H1 (cell line): ENCODE measurements around the gene ZNF23. TPM values are rescaled to one million over a fixed set of nuclear protein-coding genes. Genes with fewer than 3 reads are reported as not detected.

Experiments
- BACH1 ChIP-seq: IDR thresholded peaks from 2 replicates; pipeline ENCODE4 v1.6.1; 2012; ENCODE audit warnings: low read length, improper control_type of control experiment
- CHD1 ChIP-seq: IDR thresholded peaks from 2 replicates; pipeline ENCODE4 v1.6.1; 2012; ENCODE audit warnings: low read depth, low read length, improper control_type of control experiment
- CHD2 ChIP-seq: IDR thresholded peaks from 2 replicates; pipeline ENCODE4 v1.6.1; 2012; ENCODE audit warnings: low read length, improper control_type of control experiment
- EGR1 ChIP-seq: IDR thresholded peaks from 2 replicates; pipeline ENCODE4 v1.6.1; 2011; ENCODE audit warnings: low read depth, low read length, borderline replicate concordance
- GTF2F1 ChIP-seq: IDR thresholded peaks from 2 replicates; pipeline ENCODE4 v1.6.1; 2012; ENCODE audit warnings: low read depth, low read length, improper control_type of control experiment, borderline replicate concordance
- HDAC2 ChIP-seq, 2 experiments: fragments of 300-600 bp in 1 of 2; sonication (generic) in 1 of 2; IDR thresholded peaks; 2 replicates each; pipeline ENCODE4 v1.6.1; 2011 to 2012; ENCODE audit warnings: low read depth in 2 of 2, low read length in 2 of 2, mild to moderate bottlenecking in 2 of 2, moderate library complexity in 2 of 2, borderline replicate concordance in 1 of 2, inconsistent platforms in 1 of 2
- HDAC6 ChIP-seq: IDR thresholded peaks from one replicate; pipeline ENCODE4 v1.7.1; 2012; ENCODE audit warnings: low read depth, mild to moderate bottlenecking, inconsistent platforms, low read length, moderate library complexity
- JUND ChIP-seq: IDR thresholded peaks from 2 replicates; pipeline ENCODE4 v1.6.1; 2011; ENCODE audit warnings: mild to moderate bottlenecking, improper control_type of control experiment, low read length
- NRF1 ChIP-seq: IDR thresholded peaks from 2 replicates; pipeline ENCODE4 v1.6.1; 2011; ENCODE audit warnings: mild to moderate bottlenecking, low read depth, low read length, improper control_type of control experiment
- RBBP5 ChIP-seq: IDR thresholded peaks from 2 replicates; pipeline ENCODE4 v1.7.1; 2012; ENCODE audit warnings: low read depth, mild to moderate bottlenecking, inconsistent platforms, low read length, moderate library complexity, borderline replicate concordance
- RNF2 ChIP-seq: fragments of 200-900, 300-1000 bp; sonication (generic); IDR thresholded peaks from 2 replicates; pipeline ENCODE4 v1.7.1; 2016; ENCODE audit warnings: borderline replicate concordance, low read depth, mild to moderate bottlenecking, antibody characterized with exemption, low read length; ENCODE audit not compliant: poor library complexity, severe bottlenecking; ENCODE audit errors: missing control alignments
- RXRA ChIP-seq: IDR thresholded peaks from 2 replicates; pipeline ENCODE4 v1.6.1; 2011; ENCODE audit warnings: low read depth, mild to moderate bottlenecking, low read length, moderate library complexity; ENCODE audit not compliant: insufficient read depth
- SIX5 ChIP-seq: IDR thresholded peaks from 2 replicates; pipeline ENCODE4 v1.6.1; 2011; ENCODE audit warnings: mild to moderate bottlenecking, low read depth, low read length
- SP1 ChIP-seq: IDR thresholded peaks from 2 replicates; pipeline ENCODE4 v1.6.1; 2011; ENCODE audit warnings: low read depth, low read length
- SP2 ChIP-seq: IDR thresholded peaks from 2 replicates; pipeline ENCODE4 v1.6.1; 2012; ENCODE audit warnings: mild to moderate bottlenecking, low read length, inconsistent platforms
- SP4 ChIP-seq: IDR thresholded peaks from 2 replicates; pipeline ENCODE4 v1.6.1; 2012; ENCODE audit warnings: low read length, inconsistent platforms
- TBP ChIP-seq: IDR thresholded peaks from 2 replicates; pipeline ENCODE4 v1.6.1; 2011; ENCODE audit warnings: low read depth, low read length, improper control_type of control experiment
- TCF12 ChIP-seq: IDR thresholded peaks from 2 replicates; pipeline ENCODE4 v1.6.1; 2011; ENCODE audit warnings: low read depth, mild to moderate bottlenecking, low read length
- TEAD4 ChIP-seq: IDR thresholded peaks from 2 replicates; pipeline ENCODE4 v1.6.1; 2012; ENCODE audit warnings: low read depth, low read length, inconsistent platforms, mixed read lengths
- USF2 ChIP-seq: IDR thresholded peaks from 2 replicates; pipeline ENCODE4 v1.6.1; 2011; ENCODE audit warnings: low read length, improper control_type of control experiment
- polyA plus RNA-seq, 7 experiments: library from polyadenylated mRNA; depleted of rRNA in 3 of 7; stranded (reverse) in 5 of 7; unstranded in 2 of 7; fragments of >200 nt in 5 of 7; fragments of 200-250 nt in 2 of 7; gene quantifications; 1 replicate in 5 of 7; 2 replicates in 1 of 7; 4 replicates in 1 of 7; pipeline versions ENCODE4 v1.2.1 to v1.2.3, GENCODE V29; 2011 to 2013; ENCODE audit warnings: missing spikeins in 2 of 7, mixed read lengths in 2 of 7
- total RNA-seq: library from RNA; stranded (reverse); fragmentation: NEBNext Ultra II Directional; extraction: Animal tissue kit (Norgen Biotek cat#: 25700); gene quantifications from 2 replicates; pipeline ENCODE4 v1.2.1, GENCODE V29; 2021
- TF ChIP-seq, protein P1 (sequence below): IDR thresholded peaks from 2 replicates; pipeline ENCODE4 v1.6.1; 2012; ENCODE audit warnings: low read length, inconsistent platforms

Gene ZNF23
- total and polyA plus RNA-seq, 2 of the 8 experiments (the other 6 are each of a cell fraction or from before 2014, with no cell fraction given), result 2.4 to 10.2 TPM

DNA sequence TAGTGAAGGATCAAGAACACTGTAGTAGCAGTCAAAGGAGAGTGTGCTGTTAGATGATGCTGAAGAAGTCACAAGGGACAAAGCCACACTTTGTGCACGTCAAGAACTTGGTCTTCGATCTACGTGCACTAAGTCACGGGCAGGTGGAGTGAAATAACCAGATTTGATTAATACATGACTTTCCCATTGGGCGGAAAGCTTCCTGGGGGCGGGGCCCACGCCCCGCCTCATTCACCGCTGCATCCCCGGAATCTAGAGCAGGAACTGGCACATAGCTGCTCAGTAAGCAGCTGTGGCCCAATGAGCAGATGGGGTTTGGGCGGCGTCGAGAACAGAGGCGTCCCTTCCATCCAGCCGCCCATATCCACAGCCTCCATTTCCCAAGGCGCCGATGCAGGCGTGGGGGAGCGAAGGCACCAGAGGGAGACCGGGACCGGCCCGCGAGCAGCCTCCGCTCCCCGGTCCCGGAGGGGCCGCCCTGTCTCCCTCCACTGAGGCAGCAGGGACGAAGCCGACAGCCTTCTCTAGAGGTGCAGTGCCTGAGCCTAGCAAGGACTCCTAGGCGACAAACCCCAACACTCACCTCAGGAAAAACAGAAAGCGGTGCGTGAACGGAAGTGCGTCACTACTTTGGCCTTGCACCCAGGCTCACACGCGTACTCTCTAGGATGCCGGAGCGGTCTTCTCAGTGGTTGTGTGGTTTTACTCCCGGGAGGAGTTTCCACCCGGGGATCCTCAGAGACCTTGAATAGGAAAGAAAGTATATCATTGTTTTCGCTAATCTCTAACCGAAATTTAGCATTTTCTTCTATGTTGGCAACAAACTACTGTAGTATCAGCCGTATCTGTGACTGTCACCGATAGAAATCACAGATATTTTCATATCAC, 22.2 kb upstream of the ZNF23 start (continued):
- TF ChIP-seq HDAC2 (IDR thresholded peaks at IDR 0.05; ENCODE audit: borderline replicate concordance in 1 of 2, low read depth in 2 of 2, low read length in 2 of 2), result peak in 1 of 2 experiments; percentile 77; a peak in 1 of 4 replicates
- TF ChIP-seq TCF12, result no peak
- TF ChIP-seq CHD2, result no peak
- TF ChIP-seq TEAD4, result 0 out of 2 replicates have a peak, but pooled peaks have one; percentile 22
- TF ChIP-seq, protein P1, sequence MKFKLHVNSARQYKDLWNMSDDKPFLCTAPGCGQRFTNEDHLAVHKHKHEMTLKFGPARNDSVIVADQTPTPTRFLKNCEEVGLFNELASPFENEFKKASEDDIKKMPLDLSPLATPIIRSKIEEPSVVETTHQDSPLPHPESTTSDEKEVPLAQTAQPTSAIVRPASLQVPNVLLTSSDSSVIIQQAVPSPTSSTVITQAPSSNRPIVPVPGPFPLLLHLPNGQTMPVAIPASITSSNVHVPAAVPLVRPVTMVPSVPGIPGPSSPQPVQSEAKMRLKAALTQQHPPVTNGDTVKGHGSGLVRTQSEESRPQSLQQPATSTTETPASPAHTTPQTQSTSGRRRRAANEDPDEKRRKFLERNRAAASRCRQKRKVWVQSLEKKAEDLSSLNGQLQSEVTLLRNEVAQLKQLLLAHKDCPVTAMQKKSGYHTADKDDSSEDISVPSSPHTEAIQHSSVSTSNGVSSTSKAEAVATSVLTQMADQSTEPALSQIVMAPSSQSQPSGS, result no peak
- peak; percentile 90 for TF ChIP-seq SP2
- peak; percentile 75; the same call in 1 of the 2 replicates for TF ChIP-seq TBP
- no peak for TF ChIP-seq RXRA
- peak; percentile 79 for TF ChIP-seq BACH1
- TF ChIP-seq SIX5, result no peak
- no peak for TF ChIP-seq JUND
- TF ChIP-seq EGR1, result no peak
- TF ChIP-seq RBBP5, result no peak; the same call in 1 of the 2 replicates
- TF ChIP-seq RNF2, result no peak
- no peak for TF ChIP-seq NRF1
- TF ChIP-seq GTF2F1, result 0 out of 2 replicates have a peak, but pooled peaks have one; percentile 50
- peak; percentile 13; the same call in 1 of the 2 replicates for TF ChIP-seq SP1
- no peak for TF ChIP-seq HDAC6
- no peak for TF ChIP-seq CHD1
- no peak for TF ChIP-seq SP4
- no peak for TF ChIP-seq USF2
